ENCODE measurements around the gene FAM20A.

FAM20A gene

DNA sequence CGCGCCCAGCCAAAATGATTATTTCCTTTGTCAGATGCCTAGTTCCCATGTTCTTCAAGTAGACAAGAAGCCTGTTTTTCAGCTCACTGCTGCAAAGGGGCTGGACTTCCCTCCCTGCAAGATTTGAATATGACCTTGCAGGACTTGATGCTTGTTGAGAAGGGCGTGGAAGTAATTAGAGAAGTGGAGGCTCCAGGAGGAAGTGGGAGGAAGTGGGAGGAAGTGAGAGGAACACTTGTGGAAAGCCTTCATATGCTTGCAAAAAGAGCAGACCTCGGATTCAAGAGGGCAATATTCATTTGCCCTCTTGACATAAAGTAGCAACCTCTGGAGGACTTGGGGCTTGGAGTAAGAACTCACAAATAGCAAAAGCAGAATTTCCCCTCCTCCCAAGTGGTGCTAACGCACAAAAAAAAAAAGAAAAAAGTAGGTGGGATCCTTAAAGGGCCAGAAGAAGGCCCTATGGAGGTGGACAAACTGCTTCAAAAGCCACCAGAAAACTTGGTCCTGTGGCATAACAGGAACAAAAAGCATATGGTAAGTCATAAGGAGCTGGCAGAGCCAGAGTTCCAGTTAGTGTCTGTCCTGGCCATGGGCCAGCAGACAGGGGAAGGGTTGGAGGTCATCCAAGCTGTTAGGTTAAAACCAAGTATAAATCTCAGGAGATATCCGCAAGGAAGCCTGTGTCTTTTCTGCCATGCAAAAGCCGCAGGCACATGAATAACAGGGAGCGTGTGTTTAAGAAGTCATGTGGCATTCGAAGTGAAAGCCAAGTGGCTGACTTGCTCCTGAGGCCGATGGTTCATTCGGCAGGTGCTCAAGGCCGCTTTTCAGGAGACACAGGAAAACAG is 109.6 kb downstream of the FAM20A start:
- no peak for DNase-seq (ENCODE audit: low read depth)

DNA sequence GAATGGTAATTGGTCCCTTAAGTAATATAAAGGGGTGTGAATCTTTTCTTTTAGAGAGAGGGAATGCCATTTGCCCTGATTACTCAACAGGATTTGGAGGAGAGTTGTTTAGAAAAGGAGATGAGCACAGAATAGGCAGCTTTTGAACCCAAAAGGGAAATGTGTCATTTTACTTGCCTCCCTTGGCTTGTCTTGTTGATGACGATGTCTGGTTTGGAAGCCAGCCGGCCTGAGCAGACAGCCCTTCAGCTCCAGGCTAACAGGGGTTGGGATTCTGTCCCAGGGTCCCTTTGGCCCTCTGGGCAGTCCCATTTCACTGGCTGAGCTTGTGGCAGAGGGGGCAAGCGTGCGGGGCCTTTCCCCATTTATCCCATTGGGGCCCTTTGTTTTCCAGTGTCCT is 111.2 kb downstream of the FAM20A start:
- no peak for DNase-seq (ENCODE audit: low read depth)

Data from activated gamma-delta T cell treated with anti-CD3 and anti-CD28 coated beads, Interleukin-2, amount 50 U/mL, for 16 hours (primary cell).